ENCODE data around the gene FES. TPM values are rescaled to one million over a fixed set of nuclear protein-coding genes. Genes with fewer than 3 reads are reported as not detected.

Gene FES
- total RNA-seq = 30.7 and 52.2 TPM in 2 replicates

DNA sequence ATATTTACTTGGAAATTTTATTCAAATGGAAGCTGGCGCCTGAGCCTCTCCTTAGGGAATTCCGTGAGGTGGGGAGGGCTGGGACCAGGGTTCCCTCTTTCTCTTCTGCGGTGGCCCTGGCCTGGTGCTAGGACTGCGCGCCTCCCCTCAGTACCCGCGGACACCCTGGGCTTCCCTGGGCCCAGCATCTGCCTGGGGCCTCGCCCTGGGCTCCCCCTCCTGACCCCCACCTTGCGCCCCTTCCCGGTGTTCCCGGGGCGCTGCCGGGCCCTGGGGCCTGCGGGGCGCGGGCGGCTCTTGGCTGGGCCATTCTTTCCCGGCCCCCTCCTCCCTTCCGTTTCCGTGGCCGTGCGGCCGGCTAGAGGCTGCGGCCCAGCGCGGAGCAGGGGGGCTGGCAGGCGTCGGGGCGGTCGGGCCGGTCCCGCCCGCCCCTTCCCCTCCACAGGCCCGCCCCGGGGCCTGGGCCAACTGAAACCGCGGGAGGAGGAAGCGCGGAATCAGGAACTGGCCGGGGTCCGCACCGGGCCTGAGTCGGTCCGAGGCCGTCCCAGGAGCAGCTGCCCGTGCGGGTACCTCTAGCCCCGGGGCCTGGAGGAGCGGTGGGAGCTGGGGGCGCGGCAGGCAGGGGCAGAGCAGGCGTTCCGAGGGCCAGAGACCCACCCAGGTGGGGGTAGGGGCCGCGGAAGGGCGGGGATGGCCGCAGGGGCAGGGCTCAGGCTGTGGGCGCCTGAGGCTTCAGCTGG, at the start of gene FES:
TSS of gene FES (plus strand) at position 529 of the 743 bp plus-strand sequence. CDS start 542 bp downstream, outside the sequence.

DNA sequence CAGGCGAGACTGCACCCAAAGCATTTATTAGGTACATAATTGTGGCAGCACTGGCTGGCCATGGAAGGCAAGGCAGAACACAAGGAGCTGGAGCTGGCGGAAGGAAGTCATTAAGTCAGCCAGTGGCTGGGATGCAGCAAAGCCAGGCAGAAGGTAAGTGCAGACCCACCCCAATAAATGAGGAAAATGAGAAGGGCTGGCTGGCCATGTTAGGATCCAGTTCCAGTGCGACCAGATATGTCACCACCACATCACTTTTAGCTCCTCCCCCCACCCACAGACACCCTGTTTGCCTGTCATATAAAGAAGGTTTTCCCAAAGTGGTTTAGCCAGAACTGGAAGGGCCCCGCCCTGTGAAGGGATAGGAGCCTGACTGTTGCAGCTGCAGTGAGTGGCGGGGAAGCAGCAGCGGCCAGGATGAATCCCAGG, 16.0 kb upstream of the FES start, which contains the start of gene FURIN:
TSS of gene FURIN (plus strand) at position 328 of the 429 bp plus-strand sequence. CDS start 7,153 bp downstream, outside the sequence.

DNA sequence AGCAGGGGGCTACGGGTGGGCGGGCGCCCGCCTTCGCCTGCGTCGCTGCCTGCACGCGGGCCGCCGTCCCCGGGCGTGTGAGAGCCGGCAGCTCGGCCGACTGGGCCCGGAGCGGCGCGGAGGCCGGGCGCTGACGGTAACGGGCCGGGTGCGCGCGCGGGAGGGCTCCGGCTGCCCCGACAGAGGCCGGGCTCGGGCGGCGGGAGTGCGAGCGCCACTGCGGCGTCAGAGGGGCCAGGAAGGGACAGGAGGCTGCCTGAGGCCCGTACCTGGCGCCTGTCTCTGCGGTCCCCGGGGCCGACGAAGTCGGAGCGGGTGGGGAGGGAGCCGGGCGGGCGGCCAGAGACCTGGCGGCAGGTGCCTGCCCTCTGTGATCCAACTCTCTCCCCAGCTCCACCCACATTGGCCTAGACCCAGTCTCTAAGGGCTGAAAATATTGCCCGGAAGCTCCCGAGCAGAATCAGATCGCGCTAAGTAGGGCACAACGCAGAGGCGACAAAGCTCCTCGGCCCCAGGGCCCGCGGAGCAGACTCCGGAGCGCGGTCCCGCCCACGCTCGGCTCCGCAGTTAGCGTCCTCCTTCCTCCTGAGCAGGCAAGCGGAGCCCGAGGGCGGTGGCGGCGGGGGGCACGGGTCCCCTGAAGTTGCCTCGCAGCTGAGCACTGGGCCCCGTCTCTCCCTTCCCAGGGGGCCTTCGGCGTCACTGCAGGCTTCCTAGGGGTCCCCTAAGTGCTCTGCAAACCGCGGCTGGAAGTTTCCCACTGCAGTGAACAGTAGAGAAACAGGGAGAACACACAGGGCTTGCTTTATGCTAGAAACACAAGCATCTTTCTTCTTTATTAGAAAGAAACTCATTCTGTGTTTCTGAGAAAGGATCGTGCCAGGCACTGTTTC, 18.8 kb downstream of the FES start, which contains the start of gene MAN2A2:
TSS of gene MAN2A2 (plus strand) at position 463 of the 893 bp plus-strand sequence. CDS start 906 bp downstream, outside the sequence.

DNA sequence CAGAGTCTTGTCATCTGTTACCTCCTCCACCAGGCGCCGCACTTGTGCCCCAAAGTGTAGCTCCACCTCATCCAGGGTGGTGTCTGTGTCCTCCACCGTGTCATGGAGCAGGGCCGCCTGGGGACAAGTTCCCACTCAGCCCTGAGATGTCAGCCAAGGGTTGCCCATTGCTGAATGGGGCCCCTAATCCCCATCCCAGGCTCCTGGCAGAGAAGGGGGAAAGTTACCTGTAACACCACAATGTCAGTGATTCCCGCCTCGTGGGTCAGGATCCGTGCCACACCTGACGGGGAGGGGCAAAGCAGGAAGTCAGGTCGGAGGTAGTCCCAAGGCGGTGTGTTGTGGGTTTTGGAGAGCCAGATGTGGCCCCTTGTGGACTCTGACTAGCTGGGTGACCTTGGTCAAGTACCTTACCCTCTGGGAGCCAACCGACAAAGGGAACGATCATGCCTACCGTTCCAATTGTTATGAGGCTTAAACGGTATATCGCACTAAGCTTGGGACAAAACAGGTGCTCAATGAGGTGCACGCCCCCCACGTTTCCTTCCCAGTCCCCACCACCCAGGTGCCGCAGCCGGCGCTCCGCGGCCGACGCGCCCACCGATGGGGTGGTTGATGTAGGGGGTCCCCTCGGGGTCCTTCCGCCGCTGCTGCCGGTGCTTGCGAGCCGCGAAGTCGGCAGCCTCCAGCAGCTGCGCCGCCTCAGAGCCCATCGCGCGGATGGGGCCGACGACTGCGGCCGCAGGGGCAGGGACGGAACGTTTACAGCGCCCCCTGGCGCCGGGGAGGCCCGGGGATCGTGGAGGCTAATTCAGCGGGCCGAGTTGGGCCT, 47.7 kb downstream of the FES start, which contains the start of gene HDDC3:
TSS of gene HDDC3 (minus strand) at position 722 of the 832 bp plus-strand sequence. CDS start at position 713, 9 bp downstream.

DNA sequence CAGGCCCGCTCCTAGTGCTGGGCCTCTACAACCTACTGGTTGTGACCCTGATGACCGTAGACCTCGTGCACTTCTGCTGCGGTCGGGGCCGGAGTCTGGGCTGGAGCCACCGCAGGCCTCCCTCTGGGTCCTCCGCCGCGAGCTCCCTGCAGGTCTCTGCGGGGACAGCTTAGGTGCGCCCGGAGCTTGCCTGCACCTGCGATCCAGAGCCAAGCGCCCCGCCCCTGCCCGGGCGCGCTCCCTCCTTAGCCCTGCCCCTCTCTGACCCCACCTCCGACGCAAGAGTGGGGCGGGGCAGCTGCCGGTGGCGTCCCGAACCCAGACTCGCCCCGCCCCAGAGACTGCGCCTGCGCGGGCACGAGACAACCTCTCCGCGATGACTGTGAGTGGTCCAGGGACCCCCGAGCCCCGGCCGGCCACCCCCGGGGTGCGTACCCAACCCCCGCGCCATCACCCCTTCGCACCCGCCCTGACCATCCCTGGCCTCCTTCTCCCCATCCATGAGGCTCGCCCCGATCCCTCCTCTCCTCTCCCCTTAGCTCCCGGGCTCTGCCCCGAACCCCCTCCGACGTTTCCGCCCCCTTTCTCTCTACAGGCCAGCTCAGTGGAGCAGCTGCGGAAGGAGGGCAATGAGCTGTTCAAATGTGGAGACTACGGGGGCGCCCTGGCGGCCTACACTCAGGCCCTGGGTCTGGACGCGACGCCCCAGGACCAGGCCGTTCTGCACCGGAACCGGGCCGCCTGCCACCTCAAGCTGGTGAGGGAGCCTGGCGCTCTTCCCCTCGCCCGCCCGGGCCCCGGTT, 50.8 kb downstream of the FES start, which contains the start of gene UNC45A:
TSS of gene UNC45A (plus strand) at position 337 of the 803 bp plus-strand sequence. CDS start at position 377, 40 bp downstream.

Other genes starting within 250 kb of the FES start
- gene BLM, start 167.2 kb upstream of the FES start, total RNA-seq = 0.60 and 1.1 TPM in 2 replicates
- gene FURIN, start 15.9 kb upstream of the FES start, total RNA-seq = 23.3 and 31.1 TPM in 2 replicates
- 6.8 and 11.2 TPM in 2 replicates for gene MAN2A2, start 18.8 kb downstream of the FES start, total RNA-seq
- 10.2 and 16.2 TPM in 2 replicates for gene HDDC3, start 48.0 kb downstream of the FES start, total RNA-seq
- 103 and 124 TPM in 2 replicates for gene UNC45A, start 50.8 kb downstream of the FES start, total RNA-seq
- 5.8 and 8.2 TPM in 2 replicates for gene RCCD1, start 70.4 kb downstream of the FES start, total RNA-seq
- 10.7 and 25.7 TPM in 2 replicates for gene PRC1, start 110.0 kb downstream of the FES start, total RNA-seq
- 11.5 and 12.1 TPM in 2 replicates for gene VPS33B, start 138.1 kb downstream of the FES start, total RNA-seq
- gene SV2B, start 215.8 kb downstream of the FES start, total RNA-seq = under 0.01 TPM in 2 replicates